ENCODE measurements around the gene PRKCSH.
"Not testable (repeated sequence)": the region's sequence is repeated elsewhere in the genome, so short reads cannot be mapped to it uniquely, and the experiment has no call there.

PRKCSH gene

GRCh38 chr19:11404588-11405222, 30.7 kb upstream of the PRKCSH start:
- Histone ChIP-seq H3K4me3 (ENCODE audit: low read depth in 1 of 5, low read length in 5 of 5) (no peak overlapping the region), H3K9ac (ENCODE audit: low read length in 5 of 5) (no peak overlapping the region), H3K27me3 (ENCODE audit: control insufficient read depth in 5 of 5, insufficient read depth in 4 of 5, low read length in 5 of 5) (peaks cover 0 to 8% (median 3%) of the 10 kb centered on the region in 5 donors), H3K9me3 (ENCODE audit: control insufficient read depth in 5 of 5, low read length in 5 of 5) (no peaks in the 10 kb centered on the region), H3K4me1 (ENCODE audit: control insufficient read depth in 5 of 5, insufficient read depth in 5 of 5, low read length in 5 of 5) (peaks cover 0 to 2% (median 0%) of the 10 kb centered on the region in 5 donors), H3K27ac (ENCODE audit: low read depth, low read length) (no peak overlapping the region), H3K36me3 (ENCODE audit: control insufficient read depth in 5 of 5, insufficient read depth in 5 of 5, low read length in 5 of 5) (peaks cover 0 to 18% (median 2%) of the 10 kb centered on the region in 5 donors)

- Histone ChIP-seq H3K4me1 (ENCODE audit: control insufficient read depth in 5 of 5, insufficient read depth in 5 of 5, low read length in 5 of 5) (peaks cover 0 to 2% (median 0%) of the 10 kb centered on the region in 5 donors), H3K9me3 (ENCODE audit: control insufficient read depth in 5 of 5, low read length in 5 of 5) (no peaks in the 10 kb centered on the region), H3K9ac (ENCODE audit: low read length in 5 of 5) (no peak overlapping the region), H3K4me3 (ENCODE audit: low read depth in 1 of 5, low read length in 5 of 5) (no peak overlapping the region), H3K27me3 (ENCODE audit: control insufficient read depth in 5 of 5, insufficient read depth in 4 of 5, low read length in 5 of 5) (peaks cover 0 to 8% (median 3%) of the 10 kb centered on the region in 5 donors), H3K27ac (ENCODE audit: low read depth, low read length) (no peak overlapping the region), H3K36me3 (ENCODE audit: control insufficient read depth in 5 of 5, insufficient read depth in 5 of 5, low read length in 5 of 5) (peaks cover 0 to 13% (median 0%) of the 10 kb centered on the region in 5 donors)
These were observed 29.4 kb upstream of the PRKCSH start for GRCh38 chr19:11405846-11406643.

- not testable (repeated sequence) for H3K27me3 ChIP-seq (ENCODE audit: control insufficient read depth in 5 of 5, insufficient read depth in 4 of 5, low read length in 5 of 5)
These were observed 28.7 kb upstream of the PRKCSH start for GRCh38 chr19:11406703-11407236.

GRCh38 chr19:11408591-11408990, 26.8 kb upstream of the PRKCSH start:
- Histone ChIP-seq H3K36me3 (ENCODE audit: control insufficient read depth in 5 of 5, insufficient read depth in 5 of 5, low read length in 5 of 5) (peaks cover 0 to 9% (median 0%) of the 10 kb centered on the region in 5 donors), H3K4me3 (ENCODE audit: low read depth in 1 of 5, low read length in 5 of 5) (no peak overlapping the region), H3K9ac (ENCODE audit: low read length in 5 of 5) (no peak overlapping the region), H3K4me1 (ENCODE audit: control insufficient read depth in 5 of 5, insufficient read depth in 5 of 5, low read length in 5 of 5) (peaks cover 0 to 2% (median 0%) of the 10 kb centered on the region in 5 donors), H3K9me3 (ENCODE audit: control insufficient read depth in 5 of 5, low read length in 5 of 5) (no peaks in the 10 kb centered on the region), H3K27me3 (ENCODE audit: control insufficient read depth in 5 of 5, insufficient read depth in 4 of 5, low read length in 5 of 5) (peaks cover 0 to 8% (median 3%) of the 10 kb centered on the region in 5 donors), H3K27ac (ENCODE audit: low read depth, low read length) (no peak overlapping the region)

More at GRCh38 chr19:11406703-11407236, 28.7 kb upstream of the PRKCSH start:
- H3K9me3 ChIP-seq (ENCODE audit: control insufficient read depth in 5 of 5, low read length in 5 of 5); H3K27ac ChIP-seq (ENCODE audit: low read depth, low read length); H3K9ac ChIP-seq (ENCODE audit: low read length in 5 of 5); H3K4me1 ChIP-seq (ENCODE audit: control insufficient read depth in 5 of 5, insufficient read depth in 5 of 5, low read length in 5 of 5); H3K4me3 ChIP-seq (ENCODE audit: low read depth in 1 of 5, low read length in 5 of 5): not testable (repeated sequence)
- peaks cover 0 to 13% (median 0%) of the 10 kb centered on the region in 5 donors for H3K36me3 ChIP-seq (ENCODE audit: control insufficient read depth in 5 of 5, insufficient read depth in 5 of 5, low read length in 5 of 5)

- H3K27me3 ChIP-seq (ENCODE audit: control insufficient read depth in 5 of 5, insufficient read depth in 4 of 5, low read length in 5 of 5) = peaks cover 0 to 8% (median 3%) of the 10 kb centered on the region in 5 donors
- H3K36me3 ChIP-seq (ENCODE audit: control insufficient read depth in 5 of 5, insufficient read depth in 5 of 5, low read length in 5 of 5) = peaks cover 0 to 4% (median 0%) of the 10 kb centered on the region in 5 donors
These were observed 24.8 kb upstream of the PRKCSH start for GRCh38 chr19:11410682-11411081.

GRCh38 chr19:11414544-11414943, 20.9 kb upstream of the PRKCSH start:
- Histone ChIP-seq H3K27me3 (ENCODE audit: control insufficient read depth in 5 of 5, insufficient read depth in 4 of 5, low read length in 5 of 5) (peaks cover 0 to 6% (median 3%) of the 10 kb centered on the region in 5 donors), H3K27ac (ENCODE audit: low read depth, low read length) (no peak overlapping the region), H3K9ac (ENCODE audit: low read length in 5 of 5) (no peak overlapping the region), H3K9me3 (ENCODE audit: control insufficient read depth in 5 of 5, low read length in 5 of 5) (no peaks in the 10 kb centered on the region), H3K4me3 (ENCODE audit: low read depth in 1 of 5, low read length in 5 of 5) (no peak overlapping the region), H3K36me3 (ENCODE audit: control insufficient read depth in 5 of 5, insufficient read depth in 5 of 5, low read length in 5 of 5) (peaks cover 0 to 2% (median 0%) of the 10 kb centered on the region in 5 donors), H3K4me1 (ENCODE audit: control insufficient read depth in 5 of 5, insufficient read depth in 5 of 5, low read length in 5 of 5) (peaks cover 0 to 13% (median 12%) of the 10 kb centered on the region in 5 donors)

More at GRCh38 chr19:11410682-11411081, 24.8 kb upstream of the PRKCSH start:
- no peak overlapping the region for H3K9ac ChIP-seq (ENCODE audit: low read length in 5 of 5)
- H3K9me3 ChIP-seq (ENCODE audit: control insufficient read depth in 5 of 5, low read length in 5 of 5) = no peaks in the 10 kb centered on the region
- H3K4me1 ChIP-seq (ENCODE audit: control insufficient read depth in 5 of 5, insufficient read depth in 5 of 5, low read length in 5 of 5) = peaks cover 0 to 2% (median 0%) of the 10 kb centered on the region in 5 donors
- no peak overlapping the region for H3K4me3 ChIP-seq (ENCODE audit: low read depth in 1 of 5, low read length in 5 of 5)
- H3K27ac ChIP-seq (ENCODE audit: low read depth, low read length) = no peak overlapping the region

- no peak overlapping the region for H3K4me3 ChIP-seq (ENCODE audit: low read depth in 1 of 5, low read length in 5 of 5)
- no peak overlapping the region for H3K27ac ChIP-seq (ENCODE audit: low read depth, low read length)
- H3K36me3 ChIP-seq (ENCODE audit: control insufficient read depth in 5 of 5, insufficient read depth in 5 of 5, low read length in 5 of 5) = no peaks in the 10 kb centered on the region
- H3K27me3 ChIP-seq (ENCODE audit: control insufficient read depth in 5 of 5, insufficient read depth in 4 of 5, low read length in 5 of 5) = peaks cover 0 to 20% (median 12%) of the 10 kb centered on the region in 5 donors
- no peak overlapping the region for H3K9ac ChIP-seq (ENCODE audit: low read length in 5 of 5)
- no peaks in the 10 kb centered on the region for H3K9me3 ChIP-seq (ENCODE audit: control insufficient read depth in 5 of 5, low read length in 5 of 5)
- peaks cover 0 to 31% (median 27%) of the 10 kb centered on the region in 5 donors for H3K4me1 ChIP-seq (ENCODE audit: control insufficient read depth in 5 of 5, insufficient read depth in 5 of 5, low read length in 5 of 5)
These were observed 18.9 kb upstream of the PRKCSH start for GRCh38 chr19:11416346-11417052.

GRCh38 chr19:11418094-11418548, 17.3 kb upstream of the PRKCSH start:
- H3K4me3 ChIP-seq (ENCODE audit: low read depth in 1 of 5, low read length in 5 of 5) = peak overlapping the region in 3 of 5 donors; percentile 67 to 73 (median 70)
- peaks cover 0 to 45% (median 42%) of the 10 kb centered on the region in 5 donors for H3K4me1 ChIP-seq (ENCODE audit: control insufficient read depth in 5 of 5, insufficient read depth in 5 of 5, low read length in 5 of 5)
- no peaks in the 10 kb centered on the region for H3K9me3 ChIP-seq (ENCODE audit: control insufficient read depth in 5 of 5, low read length in 5 of 5)
- H3K27me3 ChIP-seq (ENCODE audit: control insufficient read depth in 5 of 5, insufficient read depth in 4 of 5, low read length in 5 of 5) = peaks cover 7 to 31% (median 21%) of the 10 kb centered on the region in 5 donors
- peak overlapping the region in 2 of 5 donors; percentile 30 to 71 for H3K9ac ChIP-seq (ENCODE audit: low read length in 5 of 5)
- no peak overlapping the region for H3K27ac ChIP-seq (ENCODE audit: low read depth, low read length)
- no peaks in the 10 kb centered on the region for H3K36me3 ChIP-seq (ENCODE audit: control insufficient read depth in 5 of 5, insufficient read depth in 5 of 5, low read length in 5 of 5)
